Vagina (tissue), 2 donors: ENCODE measurements around the gene EHMT2. TPM values are rescaled to one million over a fixed set of nuclear protein-coding genes. Genes with fewer than 3 reads are reported as not detected.
A peak's percentile ranks its signal among the peaks of the same experiment; 100 is the strongest.

ENCODE experiments used
- DNase-seq, 2 donors: peaks; one replicate each; pipeline ENCODE4 v3.0.0-alpha.2; 2017; ENCODE audit errors: extremely low spot score in 2 of 2
- H3K27ac ChIP-seq: fragments of 200-600 bp; sonication (generic); one replicate; pipeline ENCODE4 v1.5.1; 2019
- H3K27me3 ChIP-seq: fragments of 200-600 bp; sonication (generic); one replicate; pipeline ENCODE4 v1.5.1; 2019
- H3K36me3 ChIP-seq, 2 donors: fragments of 200-600 bp; sonication (generic); one replicate each; pipeline ENCODE4 v1.5.1; 2017 to 2019
- H3K4me1 ChIP-seq: fragments of 200-600 bp; sonication (generic); one replicate; pipeline ENCODE4 v1.5.1; 2019
- H3K4me3 ChIP-seq, 2 donors: fragments of 200-600 bp; sonication (generic); 1 replicate in 1 of 2; 2 replicates in 1 of 2; pipeline ENCODE4 v1.5.1; 2016 to 2019
- H3K9me3 ChIP-seq: fragments of 200-600 bp; sonication (generic); one replicate; pipeline ENCODE4 v1.5.1; 2019
- CTCF ChIP-seq, 3 experiments: fragments of 450-650 bp in 2 of 3; fragments of 200-600 bp in 1 of 3; sonication (generic) in 1 of 3; IDR thresholded peaks; one replicate each; pipeline ENCODE4 v1.5.1; 2017 to 2019; ENCODE audit warnings: antibody characterized with exemption in 3 of 3, mild to moderate bottlenecking in 2 of 3, moderate library complexity in 2 of 3
- POLR2A ChIP-seq, 2 donors: fragments of 450-650 bp; IDR thresholded peaks; one replicate each; pipeline ENCODE4 v1.6.1; 2017; ENCODE audit warnings: antibody characterized with exemption in 2 of 2, mild to moderate bottlenecking in 2 of 2, moderate library complexity in 2 of 2
- POLR2AphosphoS5 ChIP-seq, 2 donors: sonication (generic); formaldehyde crosslinking; IDR thresholded peaks; one replicate each; pipeline ENCODE4 v1.9.0; 2017; ENCODE audit warnings: antibody characterized with exemption in 2 of 2, mild to moderate bottlenecking in 2 of 2, low read depth in 1 of 2; ENCODE audit not compliant: insufficient read depth in 1 of 2
- intact Hi-C: fragments of 100-400 bp; cut with DNase I; formaldehyde crosslinking; loops from one replicate; pipeline ENCODE4 v1.15.1; 2023
- total RNA-seq: library from RNA; depleted of rRNA; stranded (reverse); fragments of >200 nt; gene quantifications from one replicate; pipeline ENCODE4 v1.2.3, GENCODE V29; 2016

Gene EHMT2
- total RNA-seq, 1 donor from 2014 or later = 45.2 TPM

GRCh38 chr6:31896856-31897611 lies 464 bp downstream of the EHMT2 start:
- intact Hi-C loops = no loop called here
- DNase-seq = no peak
- TF ChIP-seq POLR2A (IDR thresholded peaks at IDR 0.05) = no peak
- TF ChIP-seq CTCF (IDR thresholded peaks at IDR 0.05) = no peak
- no peak for TF ChIP-seq POLR2AphosphoS5 (IDR thresholded peaks at IDR 0.05; ENCODE audit: insufficient read depth in 1 of 2, low read depth in 1 of 2)

DNA sequence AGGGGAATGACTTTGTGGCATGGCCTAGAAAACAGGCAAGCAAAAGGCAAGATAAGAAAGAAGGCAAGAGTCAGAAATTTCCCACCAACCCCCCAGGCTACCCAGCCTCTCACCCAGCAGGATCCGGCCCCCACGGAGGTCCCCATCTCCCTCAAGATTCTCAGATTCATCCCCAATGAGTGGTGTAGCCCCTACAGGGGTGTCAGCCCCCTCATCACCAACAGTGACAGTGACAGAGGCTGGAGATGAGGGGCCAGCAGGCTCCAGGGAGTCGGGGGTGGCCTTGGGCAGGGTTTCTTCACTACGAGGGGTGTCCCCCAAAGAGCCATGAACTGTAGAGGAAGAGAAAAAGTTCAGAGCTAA lies 1.0 kb downstream of the EHMT2 start:
- H3K27ac ChIP-seq = peak overlapping the region; percentile 97
- H3K36me3 ChIP-seq = peaks cover 0 to 38% of the 10 kb centered on the region in 2 donors
- intact Hi-C loops = no loop called here
- H3K4me1 ChIP-seq = peaks cover 43% of the 10 kb centered on the region
- no peak for TF ChIP-seq POLR2A (IDR thresholded peaks at IDR 0.05)
- TF ChIP-seq CTCF (IDR thresholded peaks at IDR 0.05) = no peak
- TF ChIP-seq POLR2AphosphoS5 (IDR thresholded peaks at IDR 0.05; ENCODE audit: insufficient read depth in 1 of 2, low read depth in 1 of 2) = no peak
- peak overlapping the region; percentile 87 to 99 for H3K4me3 ChIP-seq
- H3K27me3 ChIP-seq = no peaks in the 10 kb centered on the region
- DNase-seq = no peak
- no peaks in the 10 kb centered on the region for H3K9me3 ChIP-seq

More at GRCh38 chr6:31896856-31897611, 464 bp downstream of the EHMT2 start:
- H3K4me1 ChIP-seq = peaks cover 43% of the 10 kb centered on the region
- H3K27ac ChIP-seq = peak overlapping the region; percentile 97
- H3K36me3 ChIP-seq = peaks cover 0 to 34% of the 10 kb centered on the region in 2 donors
- H3K27me3 ChIP-seq = no peaks in the 10 kb centered on the region
- H3K4me3 ChIP-seq = peak overlapping the region; percentile 87 to 99
- no peaks in the 10 kb centered on the region for H3K9me3 ChIP-seq

- no peaks in the 10 kb centered on the region for H3K27me3 ChIP-seq
- no peak for DNase-seq
- intact Hi-C loops = no loop called here
- no peak overlapping the region for H3K4me3 ChIP-seq
- H3K9me3 ChIP-seq = no peaks in the 10 kb centered on the region
- TF ChIP-seq POLR2A (IDR thresholded peaks at IDR 0.05) (no peak), CTCF (IDR thresholded peaks at IDR 0.05) (no peak), POLR2AphosphoS5 (IDR thresholded peaks at IDR 0.05; ENCODE audit: insufficient read depth in 1 of 2, low read depth in 1 of 2) (no peak)
- H3K27ac ChIP-seq = no peak overlapping the region
- H3K4me1 ChIP-seq = peaks cover 12% of the 10 kb centered on the region
- H3K36me3 ChIP-seq = peaks cover 0 to 70% of the 10 kb centered on the region in 2 donors
Measured at GRCh38 chr6:31892821-31893220, 4.7 kb downstream of the EHMT2 start.

GRCh38 chr6:31889331-31889972 lies 8.0 kb downstream of the EHMT2 start:
- Histone ChIP-seq H3K4me3 (no peak overlapping the region), H3K27ac (no peak overlapping the region), H3K36me3 (peaks cover 0 to 91% of the 10 kb centered on the region in 2 donors), H3K9me3 (no peaks in the 10 kb centered on the region), H3K27me3 (no peaks in the 10 kb centered on the region), H3K4me1 (no peaks in the 10 kb centered on the region)
- TF ChIP-seq CTCF (IDR thresholded peaks at IDR 0.05) (no peak), POLR2A (IDR thresholded peaks at IDR 0.05) (no peak), POLR2AphosphoS5 (IDR thresholded peaks at IDR 0.05; ENCODE audit: insufficient read depth in 1 of 2, low read depth in 1 of 2) (no peak)
- intact Hi-C loops = no loop called here
- DNase-seq = no peak
